OCI-LY3 (cell line): ENCODE data around the gene STRN3.

Source experiments
- EZH2phosphoT487 ChIP-seq: fragments of 200-600 bp; shearing (Covaris generic); IDR thresholded peaks from 2 replicates; pipeline ENCODE4 v1.6.1; 2018; ENCODE audit warnings: antibody characterized with exemption, mixed run types, low read depth
- TF ChIP-seq, protein P1 (sequence below): fragments of 200-600, 300-600 bp; sonication (generic); IDR thresholded peaks from 2 replicates; pipeline ENCODE4 v1.5.1; 2014; ENCODE audit warnings: antibody characterized with exemption, low read length, low read depth

- TF ChIP-seq, protein P1, sequence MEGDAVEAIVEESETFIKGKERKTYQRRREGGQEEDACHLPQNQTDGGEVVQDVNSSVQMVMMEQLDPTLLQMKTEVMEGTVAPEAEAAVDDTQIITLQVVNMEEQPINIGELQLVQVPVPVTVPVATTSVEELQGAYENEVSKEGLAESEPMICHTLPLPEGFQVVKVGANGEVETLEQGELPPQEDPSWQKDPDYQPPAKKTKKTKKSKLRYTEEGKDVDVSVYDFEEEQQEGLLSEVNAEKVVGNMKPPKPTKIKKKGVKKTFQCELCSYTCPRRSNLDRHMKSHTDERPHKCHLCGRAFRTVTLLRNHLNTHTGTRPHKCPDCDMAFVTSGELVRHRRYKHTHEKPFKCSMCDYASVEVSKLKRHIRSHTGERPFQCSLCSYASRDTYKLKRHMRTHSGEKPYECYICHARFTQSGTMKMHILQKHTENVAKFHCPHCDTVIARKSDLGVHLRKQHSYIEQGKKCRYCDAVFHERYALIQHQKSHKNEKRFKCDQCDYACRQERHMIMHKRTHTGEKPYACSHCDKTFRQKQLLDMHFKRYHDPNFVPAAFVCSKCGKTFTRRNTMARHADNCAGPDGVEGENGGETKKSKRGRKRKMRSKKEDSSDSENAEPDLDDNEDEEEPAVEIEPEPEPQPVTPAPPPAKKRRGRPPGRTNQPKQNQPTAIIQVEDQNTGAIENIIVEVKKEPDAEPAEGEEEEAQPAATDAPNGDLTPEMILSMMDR: no peak
- TF ChIP-seq EZH2phosphoT487: no peak
Measured at GRCh38 chr14:30994681-30995620, 31.2 kb downstream of the STRN3 start.
